Activated CD4-positive, alpha-beta memory T cell treated with anti-CD3 and anti-CD28 coated beads for 36 hours (primary cell): ENCODE data around the gene ZFP2. TPM values are rescaled to one million over a fixed set of nuclear protein-coding genes. Genes with fewer than 3 reads are reported as not detected.

ENCODE experiments used
- total RNA-seq, 2 experiments: library from RNA; stranded (reverse); gene quantifications; one replicate each; pipeline ENCODE4 v1.2.3, GENCODE V29; 2021

Gene ZFP2
- total RNA-seq, 2 experiments from 2014 or later, result 0.27 to 0.40 TPM

Other genes starting within 250 kb of the ZFP2 start
- gene ZNF354A, start 165.3 kb upstream of the ZFP2 start, total RNA-seq, result 10 to 100 TPM; 10.0 to 10.1 TPM
- 10 to 100 TPM in 1 of 2 experiments, 1 to 10 TPM in 1; 8.7 to 12.6 TPM for gene ZNF354B, start 36.0 kb upstream of the ZFP2 start, total RNA-seq
- gene ZNF454, start 45.3 kb downstream of the ZFP2 start, total RNA-seq, result not detected
- not detected for gene GRM6, start 99.4 kb downstream of the ZFP2 start, total RNA-seq
- 1 to 10 TPM; 2.4 TPM for gene ZNF879, start 127.9 kb downstream of the ZFP2 start, total RNA-seq
- 1 to 10 TPM; 5.9 to 6.0 TPM for gene ZNF354C, start 164.5 kb downstream of the ZFP2 start, total RNA-seq